LHCN-M2 (cell line): ENCODE results near the gene AGFG2. TPM values are rescaled to one million over a fixed set of nuclear protein-coding genes. Genes with fewer than 3 reads are reported as not detected.
A peak's percentile ranks its signal among the peaks of the same experiment; 100 is the strongest.
"Not testable (repeated sequence)": the region's sequence is repeated elsewhere in the genome, so short reads cannot be mapped to it uniquely, and the experiment has no call there.

Source experiments
- DNase-seq: peaks from one replicate; pipeline ENCODE4 v3.0.0-alpha.2; 2012; ENCODE audit warnings: low read depth
- polyA plus RNA-seq: library from polyadenylated mRNA; unstranded; fragments of >200 nt; gene quantifications from one replicate; pipeline ENCODE4 v1.2.1, GENCODE V29; 2012; ENCODE audit warnings: missing spikeins
- total RNA-seq: library from RNA; depleted of rRNA; stranded (reverse); fragments of >200 nt; gene quantifications from 2 replicates; pipeline ENCODE4 v1.2.3, GENCODE V29; 2014; rRNA removed

Gene AGFG2
- 23.0 and 28.0 TPM in 2 replicates for total RNA-seq
- 16.1 TPM for polyA plus RNA-seq

DNA sequence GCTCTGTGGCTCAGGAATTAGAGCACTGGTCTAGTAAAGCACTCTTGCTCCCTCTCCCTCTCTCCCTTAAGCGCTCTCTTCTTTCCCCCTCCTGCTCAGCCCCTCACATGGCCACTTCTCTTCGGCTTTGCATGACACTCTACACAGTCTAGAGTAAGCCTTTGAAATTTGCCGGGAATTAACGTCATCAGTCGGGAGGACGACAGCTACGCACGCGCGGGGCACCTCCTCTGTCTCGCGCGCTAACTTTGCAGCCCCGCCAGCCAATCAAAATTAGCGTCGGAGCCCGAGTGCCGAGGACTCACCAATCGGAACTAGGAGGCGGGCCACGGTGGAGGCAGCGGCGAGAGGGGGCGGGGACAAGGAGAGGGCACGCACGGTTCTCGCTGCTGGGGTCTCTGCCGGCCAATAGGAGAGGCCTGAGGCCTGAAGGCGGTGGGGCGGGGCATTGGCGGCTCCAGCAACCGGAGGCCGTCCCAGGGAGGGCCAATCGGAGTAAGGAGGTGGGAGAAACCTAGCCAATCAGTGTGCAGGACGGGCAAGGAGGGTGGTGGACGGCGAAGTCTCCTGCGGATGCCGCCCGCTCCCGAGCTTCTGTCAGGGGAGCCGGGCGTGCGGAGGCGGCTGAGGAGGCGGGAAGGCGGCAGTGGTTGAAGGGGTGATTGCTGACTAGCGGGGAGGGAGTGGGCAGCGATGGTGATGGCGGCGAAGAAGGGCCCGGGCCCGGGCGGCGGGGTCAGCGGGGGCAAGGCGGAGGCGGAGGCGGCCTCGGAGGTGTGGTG lies at the start of gene AGFG2:
AGFG2 (plus strand) TSS at position 550 of the 782 bp plus-strand sequence; CDS start at position 694, 144 bp downstream.
- peak; percentile 100 for DNase-seq

GRCh38 chr7:100489824-100490223 lies 49.2 kb upstream of the AGFG2 start:
- peak; percentile 99 for DNase-seq

- no peak for DNase-seq
Measured at GRCh38 chr7:100490483-100491191, 48.4 kb upstream of the AGFG2 start.

DNA sequence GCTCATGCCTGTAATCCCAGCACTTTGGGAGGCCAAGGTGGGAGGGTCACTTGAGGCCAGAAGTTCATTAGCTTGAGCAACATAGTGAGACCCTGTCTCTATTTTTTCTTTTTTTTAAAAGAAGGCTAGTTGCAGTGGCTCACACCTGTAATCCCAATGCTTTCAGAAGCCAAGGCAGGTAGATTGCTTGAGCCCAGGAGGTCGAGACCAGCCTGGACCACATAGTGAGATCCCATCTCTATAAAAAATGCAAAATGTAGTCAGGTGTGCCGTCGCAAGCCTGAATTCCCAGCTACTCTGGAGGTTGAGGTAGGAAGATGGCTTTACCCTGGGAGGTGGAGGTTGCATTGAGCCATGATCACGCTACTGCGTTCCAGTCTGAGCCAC lies 47.8 kb upstream of the AGFG2 start:
- no peak for DNase-seq

GRCh38 chr7:100492738-100493475 lies 46.1 kb upstream of the AGFG2 start:
- DNase-seq = no peak

GRCh38 chr7:100493476-100494264 lies 45.3 kb upstream of the AGFG2 start:
- no peak for DNase-seq

DNA sequence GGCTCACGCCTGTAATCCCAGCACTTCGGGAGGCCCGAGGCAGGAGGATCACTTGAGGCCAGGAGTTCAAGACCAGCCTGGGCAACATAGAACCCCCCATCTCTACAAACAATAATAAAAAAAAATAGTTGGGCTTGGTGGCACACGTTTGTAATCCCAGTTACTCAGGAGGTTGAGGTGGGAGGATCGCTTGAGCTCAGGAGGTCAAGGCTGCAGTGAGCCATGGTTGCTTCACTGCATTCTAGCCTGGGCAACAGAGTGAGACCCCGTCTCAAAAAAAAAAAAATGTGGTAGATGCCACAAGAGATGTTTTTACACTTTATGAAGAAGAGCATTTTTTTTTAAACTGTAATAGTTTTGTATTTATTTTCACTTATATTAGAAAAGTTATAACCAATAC lies 42.5 kb upstream of the AGFG2 start:
- no peak for DNase-seq

DNA sequence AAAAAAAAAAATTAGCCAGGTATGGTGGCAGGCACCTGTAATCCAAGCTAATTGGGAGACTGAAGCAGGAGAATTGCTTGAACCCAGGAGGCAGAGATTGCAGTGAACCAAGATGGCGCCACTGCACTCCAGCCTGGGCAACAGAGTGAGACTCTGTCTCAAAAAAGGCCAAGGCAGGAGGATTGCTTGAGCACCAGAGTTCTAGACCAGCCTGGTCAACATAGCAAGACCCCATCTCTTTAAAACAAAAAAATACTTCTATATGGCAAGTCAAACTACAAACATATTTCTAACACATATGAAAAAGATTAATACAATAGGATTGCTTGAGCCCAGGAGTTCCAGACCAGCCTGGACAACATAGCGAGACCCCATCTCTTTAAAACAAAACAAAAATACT lies 38.3 kb upstream of the AGFG2 start:
- DNase-seq = not testable (repeated sequence)

- DNase-seq = not testable (repeated sequence)
Measured at GRCh38 chr7:100504031-100504430, 35.0 kb upstream of the AGFG2 start.

DNA sequence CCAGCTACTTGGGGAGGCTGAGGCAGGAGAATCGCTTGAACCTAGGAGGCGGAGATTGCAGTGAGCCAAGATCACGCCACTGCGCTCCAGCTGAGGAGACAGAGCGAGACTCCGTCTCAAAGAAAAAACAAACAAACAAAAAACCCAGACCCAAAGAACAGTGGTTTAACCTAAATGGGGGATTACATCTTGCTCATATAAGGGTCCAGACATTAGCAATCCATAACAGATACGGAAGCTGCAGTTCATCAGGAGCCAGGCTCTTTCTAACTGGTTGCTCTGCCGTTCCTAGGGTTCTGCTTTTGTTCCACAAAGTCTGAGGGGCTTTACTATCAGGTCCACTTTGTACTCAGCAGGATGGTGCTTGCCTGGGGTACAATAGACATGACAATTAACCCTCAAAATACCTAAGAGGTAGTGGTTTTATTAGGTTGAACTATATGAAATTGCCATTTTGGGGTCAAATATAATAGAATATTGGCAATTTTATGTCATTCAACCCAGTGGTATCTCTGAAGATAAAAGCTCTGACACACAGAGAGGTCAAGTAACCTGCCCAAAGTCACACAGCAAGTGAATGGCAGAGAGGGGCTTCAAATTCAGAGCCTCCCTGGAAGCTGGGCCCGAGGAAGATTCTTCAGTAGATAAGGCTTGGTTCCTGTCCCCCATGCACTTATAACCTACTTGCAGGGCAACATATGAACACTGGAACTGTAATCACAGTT lies 34.0 kb upstream of the AGFG2 start:
- no peak for DNase-seq

- no peak for DNase-seq
Measured at GRCh38 chr7:100506356-100506923, 32.6 kb upstream of the AGFG2 start.

DNA sequence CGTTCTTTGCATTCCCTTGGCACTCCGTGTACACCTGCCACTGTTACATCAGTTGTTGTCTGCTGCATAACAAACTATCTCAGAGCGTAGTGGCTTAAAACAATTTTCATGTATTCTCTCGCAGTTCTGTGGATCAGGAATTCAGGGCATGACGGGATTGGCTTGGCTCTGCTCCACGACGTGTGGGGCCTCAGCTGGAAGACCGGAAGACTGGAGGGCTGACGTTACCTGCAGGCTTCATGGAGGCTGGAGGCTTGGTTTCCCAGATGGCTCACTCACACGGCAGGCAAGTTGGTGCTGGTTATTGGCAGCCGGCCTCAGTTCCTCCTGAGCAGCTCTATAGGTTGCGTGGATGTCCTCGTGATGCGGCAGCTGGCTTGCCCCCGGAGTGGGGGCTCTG lies 29.8 kb upstream of the AGFG2 start:
- DNase-seq = peak; percentile 59

DNA sequence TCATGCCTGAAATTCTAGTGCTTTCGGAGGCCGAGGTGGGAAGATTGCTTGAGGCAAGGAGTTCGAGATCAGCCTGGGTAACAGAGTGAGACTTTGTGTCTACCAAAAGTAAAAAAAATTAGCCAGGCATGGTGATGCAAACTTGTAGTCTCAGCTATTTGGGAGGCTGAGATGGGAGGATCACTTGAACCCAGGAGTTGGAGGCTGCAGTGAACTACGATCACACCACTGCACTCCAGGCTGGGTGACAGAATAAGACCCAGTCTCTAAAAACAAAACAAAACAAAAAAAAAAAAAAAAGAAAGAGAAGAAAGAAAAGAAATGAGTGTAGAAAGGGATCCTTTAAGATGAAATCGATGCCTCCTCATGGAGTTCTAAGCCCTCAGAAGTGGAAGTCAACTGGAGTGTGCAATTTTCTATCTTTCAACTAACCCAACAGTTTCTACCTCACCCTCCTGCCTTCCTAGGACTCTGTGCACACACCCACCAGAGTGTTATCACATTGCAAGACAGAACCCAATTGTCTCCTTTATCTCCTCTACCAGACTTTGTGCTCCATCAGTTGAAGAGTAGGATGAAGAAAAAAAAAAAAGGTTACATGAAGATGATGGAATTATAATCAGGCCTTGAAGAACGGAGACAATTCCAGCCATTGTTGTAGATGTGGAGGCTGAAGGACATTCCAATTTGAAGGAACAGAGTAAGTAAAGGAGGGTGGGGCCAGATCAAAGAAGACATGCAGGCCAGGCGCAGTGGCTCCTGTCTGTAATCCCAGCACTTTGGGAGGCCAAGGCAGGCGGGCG lies 28.4 kb upstream of the AGFG2 start:
- DNase-seq = no peak

- DNase-seq = no peak
Measured at GRCh38 chr7:100513212-100513810, 25.7 kb upstream of the AGFG2 start.

DNA sequence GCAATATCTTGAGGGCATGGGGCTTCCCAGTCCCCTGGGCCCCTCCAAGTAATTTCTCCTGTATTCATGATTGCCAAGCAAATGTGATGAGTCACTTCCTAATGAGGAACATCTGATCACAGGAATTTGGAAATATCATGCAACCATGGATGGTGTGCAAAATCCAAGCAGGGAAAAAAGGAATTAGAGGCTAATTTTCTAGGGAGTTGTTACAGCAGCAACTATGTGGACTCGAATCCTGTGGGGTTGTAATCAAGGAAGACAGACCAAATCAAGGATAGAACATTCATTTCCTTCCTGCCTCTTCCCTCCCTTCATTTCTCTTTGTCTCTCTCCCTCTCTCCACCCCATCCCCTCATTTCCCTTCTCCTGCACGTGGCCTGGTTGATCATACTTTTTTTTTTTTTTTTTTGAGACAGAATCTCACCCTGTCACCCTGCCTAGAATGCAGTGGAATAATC lies 23.9 kb upstream of the AGFG2 start:
- peak; percentile 79 for DNase-seq

GRCh38 chr7:100516135-100516812 lies 22.7 kb upstream of the AGFG2 start:
- peak; percentile 96 for DNase-seq

GRCh38 chr7:100517305-100517704 lies 21.7 kb upstream of the AGFG2 start:
- no peak for DNase-seq

- no peak for DNase-seq
Measured at GRCh38 chr7:100519580-100519979, 19.4 kb upstream of the AGFG2 start.
